IMR-90 (cell line): ENCODE data around the gene ZNF599. TPM values are rescaled to one million over a fixed set of nuclear protein-coding genes. Genes with fewer than 3 reads are reported as not detected.

Experiments used
- ATAC-seq: fragments of 200-7000 bp; cut with Tn5 transposase; 2 replicates; pipeline ENCODE4 v1.9.1; 2020; ENCODE audit warnings: low read depth, mild to moderate bottlenecking, moderate library complexity
- BruUV-seq: library from RNA; stranded (reverse); fragments of 400-500 nt; replicated peaks from 2 replicates; lab custom pipeline; 2021; lab: Mats Ljungman, UMichigan
- CTCF ChIA-PET: fragments of 300-600 bp; formaldehyde crosslinking; extraction: SDS; loops from one replicate; lab custom pipeline; 2021; ENCODE audit warnings: antibody characterized with exemption; lab: Yijun Ruan, JAX
- POLR2A ChIA-PET: fragments of 300-600 bp; sonication (Branson Sonifier 250); formaldehyde crosslinking; loops from one replicate; lab custom pipeline; 2022; ENCODE audit warnings: antibody characterized with exemption; ENCODE audit not compliant: unreplicated experiment; lab: Charles Lee
- DNase-seq: peaks from one replicate; pipeline ENCODE4 v3.0.0; 2013
- H2AFZ ChIP-seq: replicated peaks from 2 replicates; pipeline ENCODE3; 2013; ENCODE audit warnings: low read length, mild to moderate bottlenecking; ENCODE audit not compliant: poor library complexity
- H2AK5ac ChIP-seq: 2 replicates; pipeline ENCODE4 v1.6.1; 2013; ENCODE audit warnings: low read depth, low read length, inconsistent platforms
- H2AK9ac ChIP-seq: replicated peaks from 2 replicates; pipeline ENCODE3; 2013; ENCODE audit warnings: mild to moderate bottlenecking, low read depth, low read length, moderate library complexity; ENCODE audit not compliant: poor library complexity
- H2BK120ac ChIP-seq: 2 replicates; pipeline ENCODE4 v1.6.1; 2013; ENCODE audit warnings: low read depth, low read length, inconsistent platforms
- H2BK15ac ChIP-seq: 3 replicates; pipeline ENCODE4 v1.6.1; 2013; ENCODE audit warnings: low read depth, low read length, inconsistent platforms
- H2BK20ac ChIP-seq: 2 replicates; pipeline ENCODE4 v1.6.1; 2013; ENCODE audit warnings: low read depth, mild to moderate bottlenecking, inconsistent platforms, low read length, moderate library complexity
- H2BK5ac ChIP-seq: 2 replicates; pipeline ENCODE4 v1.6.1; 2013; ENCODE audit warnings: mild to moderate bottlenecking, low read depth, low read length, inconsistent platforms; ENCODE audit not compliant: poor library complexity, severe bottlenecking
- H3K14ac ChIP-seq: replicated peaks from 2 replicates; pipeline ENCODE4 v1.6.1; 2013; ENCODE audit warnings: low read depth, low read length, inconsistent platforms
- H3K18ac ChIP-seq: 2 replicates; pipeline ENCODE4 v1.6.1; 2013; ENCODE audit warnings: low read depth, low read length, control low read depth
- H3K23ac ChIP-seq: 2 replicates; pipeline ENCODE4 v1.6.1; 2013; ENCODE audit warnings: low read depth, low read length, inconsistent platforms
- H3K27ac ChIP-seq: 2 replicates; pipeline ENCODE4 v1.5.1; 2013; ENCODE audit warnings: mild to moderate bottlenecking, control low read depth, low read length; ENCODE audit not compliant: insufficient read depth
- H3K27me3 ChIP-seq: 2 replicates; pipeline ENCODE4 v1.6.1; 2013; ENCODE audit warnings: low read length; ENCODE audit not compliant: control insufficient read depth, insufficient read depth
- H3K36me3 ChIP-seq: 2 replicates; pipeline ENCODE4 v1.6.1; 2013; ENCODE audit warnings: low read length, mixed read lengths; ENCODE audit not compliant: control insufficient read depth, insufficient read depth
- H3K4ac ChIP-seq: 2 replicates; pipeline ENCODE4 v1.6.1; 2013; ENCODE audit warnings: low read depth, low read length, inconsistent platforms
- H3K4me1 ChIP-seq: 2 replicates; pipeline ENCODE4 v1.6.1; 2013; ENCODE audit warnings: low read length, mixed read lengths; ENCODE audit not compliant: control insufficient read depth, insufficient read depth
- H3K4me2 ChIP-seq: 2 replicates; pipeline ENCODE4 v1.6.1; 2013; ENCODE audit warnings: low read depth, mild to moderate bottlenecking, control low read depth, low read length, moderate library complexity
- H3K4me3 ChIP-seq: 2 replicates; pipeline ENCODE4 v1.5.1; 2013; ENCODE audit warnings: low read depth, mild to moderate bottlenecking, control low read depth, low read length, moderate library complexity; ENCODE audit not compliant: insufficient read depth
- H3K56ac ChIP-seq: 2 replicates; pipeline ENCODE4 v1.6.1; 2013; ENCODE audit warnings: low read length, inconsistent platforms; ENCODE audit not compliant: insufficient read depth; ENCODE audit errors: extremely low read depth
- H3K79me1 ChIP-seq, 2 experiments: 2 replicates each; pipeline ENCODE4 v1.6.1; 2013; ENCODE audit warnings: low read length in 2 of 2, inconsistent platforms in 1 of 2, low read depth in 1 of 2
- H3K9ac ChIP-seq: 2 replicates; pipeline ENCODE4 v1.6.1; 2013; ENCODE audit warnings: low read depth, low read length, control low read depth
- H3K9me1 ChIP-seq: 2 replicates; pipeline ENCODE4 v1.6.1; 2013; ENCODE audit warnings: low read length, inconsistent platforms; ENCODE audit not compliant: insufficient read depth
- H3K9me3 ChIP-seq: 2 replicates; pipeline ENCODE4 v1.6.1; 2013; ENCODE audit warnings: low read length; ENCODE audit not compliant: control insufficient read depth, insufficient read depth
- H4K20me1 ChIP-seq: 2 replicates; pipeline ENCODE4 v1.6.1; 2013; ENCODE audit warnings: low read length, inconsistent platforms; ENCODE audit not compliant: insufficient read depth
- H4K5ac ChIP-seq: 2 replicates; pipeline ENCODE4 v1.6.1; 2013; ENCODE audit warnings: mild to moderate bottlenecking, low read depth, low read length, control low read depth
- H4K8ac ChIP-seq, 2 experiments: 2 replicates each; pipeline ENCODE4 v1.6.1; 2013; ENCODE audit warnings: low read depth in 2 of 2, low read length in 2 of 2, control low read depth in 1 of 2, inconsistent platforms in 1 of 2
- H4K91ac ChIP-seq: 2 replicates; pipeline ENCODE4 v1.6.1; 2013; ENCODE audit warnings: low read depth, low read length, inconsistent platforms; ENCODE audit not compliant: insufficient read depth
- BHLHE40 ChIP-seq: fragments of 150-350 bp; IDR thresholded peaks from 2 replicates; pipeline ENCODE4 v1.6.1; 2016; ENCODE audit warnings: mild to moderate bottlenecking, low read depth, low read length
- CEBPB ChIP-seq: IDR thresholded peaks from 2 replicates; pipeline ENCODE4 v1.6.1; 2012; ENCODE audit warnings: low read depth, low read length, improper control_type of control experiment
- CHD1 ChIP-seq: IDR thresholded peaks from 2 replicates; pipeline ENCODE4 v1.6.1; 2012; ENCODE audit warnings: low read depth, low read length, improper control_type of control experiment
- CTCF ChIP-seq: conservative IDR thresholded peaks from 2 replicates; pipeline ENCODE4 v1.5.1; 2012; ENCODE audit warnings: mild to moderate bottlenecking, low read depth, low read length, improper control_type of control experiment
- FOS ChIP-seq: fragments of 150-350 bp; IDR thresholded peaks from 2 replicates; pipeline ENCODE4 v1.6.1; 2016; ENCODE audit warnings: low read depth, low read length
- MAFK ChIP-seq: IDR thresholded peaks from 2 replicates; pipeline ENCODE4 v1.6.1; 2012; ENCODE audit warnings: low read depth, low read length, improper control_type of control experiment
- MAZ ChIP-seq: IDR thresholded peaks from 2 replicates; pipeline ENCODE4 v1.6.1; 2012; ENCODE audit warnings: low read depth, mild to moderate bottlenecking, low read length, improper control_type of control experiment, moderate library complexity, borderline replicate concordance
- MXI1 ChIP-seq: IDR thresholded peaks from 2 replicates; pipeline ENCODE4 v1.6.1; 2012; ENCODE audit warnings: low read depth, mild to moderate bottlenecking, low read length, moderate library complexity, borderline replicate concordance
- NFE2L2 ChIP-seq: fragments of 150-350 bp; IDR thresholded peaks from 2 replicates; pipeline ENCODE4 v1.6.1; 2016; ENCODE audit warnings: low read depth, mild to moderate bottlenecking, low read length
- RAD21 ChIP-seq: IDR thresholded peaks from 2 replicates; pipeline ENCODE4 v1.6.1; 2012; ENCODE audit warnings: low read length, improper control_type of control experiment
- RCOR1 ChIP-seq: IDR thresholded peaks from 2 replicates; pipeline ENCODE4 v1.6.1; 2012; ENCODE audit warnings: mild to moderate bottlenecking, low read length, improper control_type of control experiment; ENCODE audit not compliant: insufficient replicate concordance
- RFX5 ChIP-seq: IDR thresholded peaks from 2 replicates; pipeline ENCODE4 v1.8.0; 2012; ENCODE audit warnings: low read depth, mild to moderate bottlenecking, low read length, moderate library complexity
- WGBS, 2 experiments: methylation state at CpG; one replicate each; pipeline versions ENCODE4 v1.1.5 to v1.1.7; 2013; ENCODE audit warnings: missing lambda C conversion rate in 2 of 2; ENCODE audit not compliant: insufficient read length in 1 of 2; ENCODE audit errors: extremely low coverage in 2 of 2; 5-methylcytosine and 5-hydroxymethylcytosine counted together
- dilution Hi-C: fragments of 300-500 bp; cut with HindIII; formaldehyde crosslinking; loops from one replicate; pipeline ENCODE4 v1.14.3; 2018; ENCODE audit warnings: low sequenced_read_pairs; ENCODE audit not compliant: unreplicated experiment
- in situ Hi-C: fragments of 300-500 bp; cut with MboI; formaldehyde crosslinking; loops from 3 replicates; pipeline ENCODE4 v1.14.3; 2019; ENCODE audit warnings: low sequenced_read_pairs, inconsistent platforms, mixed read lengths
- intact Hi-C: fragments of 100-400 bp; cut with micrococcal nuclease; formaldehyde crosslinking; loops from 2 replicates; pipeline ENCODE4 v1.10.0; 2022
- polyA plus RNA-seq, 3 experiments: library from polyadenylated mRNA; depleted of rRNA; stranded (reverse); fragments of >200 nt; gene quantifications; 2 replicates each; pipeline ENCODE4 v1.2.3, GENCODE V29; 2012; ENCODE audit warnings: low replicate concordance in 1 of 3
- total RNA-seq: library from RNA; depleted of rRNA; stranded (reverse); fragments of >200 nt; gene quantifications from 2 replicates; pipeline ENCODE4 v1.2.3, GENCODE V29; 2012
- TF ChIP-seq, protein P1 (sequence below): fragments of 150-350 bp; IDR thresholded peaks from 2 replicates; pipeline ENCODE4 v1.6.1; 2016; ENCODE audit warnings: low read depth, mild to moderate bottlenecking, low read length, moderate library complexity, borderline replicate concordance
- TF ChIP-seq, protein P2 (sequence below): fragments of 150-350 bp; IDR thresholded peaks from 2 replicates; pipeline ENCODE4 v1.6.1; 2017; ENCODE audit warnings: mild to moderate bottlenecking, antibody characterized with exemption, low read length, low read depth

The ZNF599 gene
- total and polyA plus RNA-seq, 2 of the 4 experiments (the other 2 are of a cell fraction): 3.4 to 5.9 TPM

DNA sequence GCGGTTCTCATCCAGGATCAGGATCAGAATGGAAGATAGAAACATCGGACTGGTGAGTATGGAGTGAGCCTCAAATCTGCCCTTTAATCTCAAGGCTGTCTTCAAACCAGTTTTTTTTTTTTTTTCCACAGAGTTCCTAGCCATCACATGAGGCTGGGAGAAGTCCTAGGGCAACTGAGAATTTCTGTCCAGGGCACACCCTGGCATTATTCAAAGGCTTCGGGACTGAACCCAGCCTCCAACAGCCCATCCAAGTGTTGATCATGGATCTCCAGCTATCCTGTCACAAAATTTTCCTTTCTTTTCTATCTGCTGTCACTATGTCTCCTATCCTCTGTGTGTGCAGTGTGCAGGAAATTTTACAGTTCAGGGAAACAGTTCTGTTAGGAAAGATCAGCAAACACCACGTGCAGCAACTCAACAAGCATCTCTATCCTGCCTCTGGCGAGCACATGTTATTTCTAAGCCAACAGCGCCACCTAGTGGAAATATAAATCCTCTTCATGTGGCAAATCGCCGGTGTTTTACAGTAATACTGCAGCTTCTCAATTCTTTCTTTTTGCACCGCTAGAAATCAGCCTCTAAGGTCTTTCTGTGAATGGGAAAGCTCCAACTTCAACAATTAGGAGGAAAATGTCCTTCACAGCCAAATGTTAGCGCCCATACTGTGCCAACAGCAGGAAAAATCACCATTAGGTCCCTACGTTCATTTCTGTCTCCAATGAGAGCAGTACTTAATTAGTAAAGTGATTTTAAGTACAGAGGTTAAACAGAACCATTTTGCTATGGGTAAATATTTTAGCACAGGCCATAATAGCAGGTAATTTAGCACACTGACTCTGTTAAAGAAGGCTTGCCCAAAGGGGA, 60.4 kb downstream of the ZNF599 start:
- H2BK20ac ChIP-seq: no peak overlapping the region
- H2AK9ac ChIP-seq: no peak overlapping the region
- no peak overlapping the region for H4K8ac ChIP-seq
- H2AFZ ChIP-seq: no peak overlapping the region
- no peak overlapping the region for H2BK120ac ChIP-seq
- POLR2A ChIA-PET: no interaction called here
- H4K91ac ChIP-seq: no peak overlapping the region
- H3K9me1 ChIP-seq: no peaks in the 10 kb centered on the region
- H3K23ac ChIP-seq: no peak overlapping the region
- peak; percentile 89 for ATAC-seq
- WGBS, 2 experiments: 3% methylated on average over 4 of the region's 11 CpGs; no CpG with 5 or more reads in 1 of the 2 experiments
- CTCF ChIA-PET: interaction anchor here (0.6 to 1.3 kb wide), 4 partner anchors 40 to 74 kb away, joined by 3 read pairs; no protein-coding TSS in a partner anchor
- H2BK5ac ChIP-seq: no peak overlapping the region
- no peak overlapping the region for H2AK5ac ChIP-seq
- intact Hi-C loops: loop anchor here (1.0 to 5.0 kb wide), 6 partner anchors 73 to 670 kb away; no protein-coding TSS in a partner anchor
- H3K4me2 ChIP-seq: no peak overlapping the region
- no peaks in the 10 kb centered on the region for H4K20me1 ChIP-seq
- H3K4ac ChIP-seq: no peak overlapping the region
- dilution Hi-C loops: no loop called here
- no peaks in the 10 kb centered on the region for H3K4me1 ChIP-seq
- in situ Hi-C loops: loop anchor here (5.0 to 25.0 kb wide), 2 partner anchors 75 to 575 kb away; no protein-coding TSS in a partner anchor
- H3K27ac ChIP-seq: no peak overlapping the region
- H3K9me3 ChIP-seq: peaks cover 3% of the 10 kb centered on the region
- no peak overlapping the region for H2BK15ac ChIP-seq
- H3K56ac ChIP-seq: no peak overlapping the region
- peak; percentile 82 for DNase-seq
- H3K14ac ChIP-seq: no peak overlapping the region
- no peak overlapping the region for H3K4me3 ChIP-seq
- H3K18ac ChIP-seq: no peak overlapping the region
- H3K79me1 ChIP-seq: no peaks in the 10 kb centered on the region
- no peak overlapping the region for H4K5ac ChIP-seq
- H3K27me3 ChIP-seq: no peaks in the 10 kb centered on the region
- no peak overlapping the region for H3K9ac ChIP-seq
- no peaks in the 10 kb centered on the region for H3K36me3 ChIP-seq
- BruUV-seq: no TSS peak
- no peak for TF ChIP-seq MAFK
- no peak for TF ChIP-seq CEBPB
- no peak for TF ChIP-seq CHD1
- TF ChIP-seq MAZ: no peak
- peak; percentile 86 for TF ChIP-seq RAD21
- peak; percentile 81 for TF ChIP-seq CTCF
- TF ChIP-seq FOS: no peak
- no peak for TF ChIP-seq BHLHE40
- no peak for TF ChIP-seq RCOR1
- TF ChIP-seq MXI1: no peak
- TF ChIP-seq NFE2L2: no peak
- TF ChIP-seq RFX5: no peak
- TF ChIP-seq, protein P1, sequence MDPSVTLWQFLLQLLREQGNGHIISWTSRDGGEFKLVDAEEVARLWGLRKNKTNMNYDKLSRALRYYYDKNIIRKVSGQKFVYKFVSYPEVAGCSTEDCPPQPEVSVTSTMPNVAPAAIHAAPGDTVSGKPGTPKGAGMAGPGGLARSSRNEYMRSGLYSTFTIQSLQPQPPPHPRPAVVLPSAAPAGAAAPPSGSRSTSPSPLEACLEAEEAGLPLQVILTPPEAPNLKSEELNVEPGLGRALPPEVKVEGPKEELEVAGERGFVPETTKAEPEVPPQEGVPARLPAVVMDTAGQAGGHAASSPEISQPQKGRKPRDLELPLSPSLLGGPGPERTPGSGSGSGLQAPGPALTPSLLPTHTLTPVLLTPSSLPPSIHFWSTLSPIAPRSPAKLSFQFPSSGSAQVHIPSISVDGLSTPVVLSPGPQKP: no peak
- TF ChIP-seq, protein P2, sequence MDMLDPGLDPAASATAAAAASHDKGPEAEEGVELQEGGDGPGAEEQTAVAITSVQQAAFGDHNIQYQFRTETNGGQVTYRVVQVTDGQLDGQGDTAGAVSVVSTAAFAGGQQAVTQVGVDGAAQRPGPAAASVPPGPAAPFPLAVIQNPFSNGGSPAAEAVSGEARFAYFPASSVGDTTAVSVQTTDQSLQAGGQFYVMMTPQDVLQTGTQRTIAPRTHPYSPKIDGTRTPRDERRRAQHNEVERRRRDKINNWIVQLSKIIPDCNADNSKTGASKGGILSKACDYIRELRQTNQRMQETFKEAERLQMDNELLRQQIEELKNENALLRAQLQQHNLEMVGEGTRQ: peak; percentile 74
